ENCODE measurements around the gene CLDN1. TPM values are rescaled to one million over a fixed set of nuclear protein-coding genes. Genes with fewer than 3 reads are reported as not detected.

CLDN1 gene
- total and polyA plus RNA-seq, 2 of the 13 experiments (the other 11 are each of a cell fraction or from before 2014, with no cell fraction given), result 42.7 to 51.6 TPM

DNA sequence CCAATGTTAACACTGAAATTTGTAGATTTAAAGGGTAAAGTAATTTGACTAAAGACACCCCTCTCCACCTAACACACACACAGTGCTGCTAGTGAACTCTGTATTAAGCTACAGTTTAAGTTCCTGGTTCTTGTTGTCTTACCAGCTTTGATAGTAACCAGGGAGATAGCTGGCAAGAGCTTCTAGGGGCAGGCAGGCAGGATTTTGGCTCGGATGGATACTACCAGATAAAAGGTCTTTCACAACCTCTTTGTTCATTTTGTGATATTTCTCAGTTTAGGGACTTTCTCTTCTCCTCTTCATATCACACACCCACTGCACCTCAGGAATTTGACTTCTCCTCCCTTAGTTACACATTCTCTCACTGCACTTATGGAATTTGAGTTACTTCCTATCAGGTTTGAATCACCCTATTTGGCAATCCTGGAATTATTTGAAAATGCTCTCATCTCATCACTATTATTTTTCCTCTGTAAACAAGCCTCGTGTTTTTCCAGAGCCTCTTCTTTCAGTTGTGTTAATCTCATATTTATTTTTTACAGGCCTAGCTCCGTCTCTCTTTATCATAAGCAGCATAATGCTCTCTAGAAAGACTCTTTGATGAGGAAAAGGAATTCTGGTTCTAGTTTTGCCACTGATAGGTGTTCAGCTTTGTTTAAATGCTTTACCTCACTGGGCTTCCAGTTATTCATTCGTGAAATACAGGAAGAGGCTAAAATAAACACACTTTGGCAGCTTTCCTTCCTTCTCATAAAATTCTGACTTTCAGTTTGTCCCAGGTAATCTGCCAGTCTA lies 23.0 kb upstream of the CLDN1 start (continued):
- TF ChIP-seq, protein P1, sequence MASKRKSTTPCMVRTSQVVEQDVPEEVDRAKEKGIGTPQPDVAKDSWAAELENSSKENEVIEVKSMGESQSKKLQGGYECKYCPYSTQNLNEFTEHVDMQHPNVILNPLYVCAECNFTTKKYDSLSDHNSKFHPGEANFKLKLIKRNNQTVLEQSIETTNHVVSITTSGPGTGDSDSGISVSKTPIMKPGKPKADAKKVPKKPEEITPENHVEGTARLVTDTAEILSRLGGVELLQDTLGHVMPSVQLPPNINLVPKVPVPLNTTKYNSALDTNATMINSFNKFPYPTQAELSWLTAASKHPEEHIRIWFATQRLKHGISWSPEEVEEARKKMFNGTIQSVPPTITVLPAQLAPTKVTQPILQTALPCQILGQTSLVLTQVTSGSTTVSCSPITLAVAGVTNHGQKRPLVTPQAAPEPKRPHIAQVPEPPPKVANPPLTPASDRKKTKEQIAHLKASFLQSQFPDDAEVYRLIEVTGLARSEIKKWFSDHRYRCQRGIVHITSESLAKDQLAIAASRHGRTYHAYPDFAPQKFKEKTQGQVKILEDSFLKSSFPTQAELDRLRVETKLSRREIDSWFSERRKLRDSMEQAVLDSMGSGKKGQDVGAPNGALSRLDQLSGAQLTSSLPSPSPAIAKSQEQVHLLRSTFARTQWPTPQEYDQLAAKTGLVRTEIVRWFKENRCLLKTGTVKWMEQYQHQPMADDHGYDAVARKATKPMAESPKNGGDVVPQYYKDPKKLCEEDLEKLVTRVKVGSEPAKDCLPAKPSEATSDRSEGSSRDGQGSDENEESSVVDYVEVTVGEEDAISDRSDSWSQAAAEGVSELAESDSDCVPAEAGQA (IDR thresholded peaks at IDR 0.05; ENCODE audit: low read depth), result no peak
- TF ChIP-seq, protein P1 (CRISPR knock-in tag; IDR thresholded peaks at IDR 0.05; ENCODE audit: borderline replicate concordance), result no peak
- TF ChIP-seq ZSCAN29 (CRISPR knock-in tag; conservative IDR thresholded peaks at IDR 0.05) (no peak), ZNF749 (CRISPR knock-in tag; IDR thresholded peaks at IDR 0.05; ENCODE audit: borderline replicate concordance) (no peak), ELF3 (CRISPR knock-in tag; IDR thresholded peaks at IDR 0.05) (peak; percentile 51; the same call in 1 of the 2 replicates), FOSL1 (CRISPR knock-in tag; IDR thresholded peaks at IDR 0.05; ENCODE audit: borderline replicate concordance) (peak; percentile 60; the same call in 1 of the 2 replicates), ZNF782 (CRISPR knock-in tag; IDR thresholded peaks at IDR 0.05; ENCODE audit: borderline replicate concordance) (no peak), ZNF891 (CRISPR knock-in tag; IDR thresholded peaks at IDR 0.05) (no peak), GPN1 (CRISPR knock-in tag; IDR thresholded peaks at IDR 0.05; ENCODE audit: borderline replicate concordance) (no peak), ZIK1 (CRISPR knock-in tag; IDR thresholded peaks at IDR 0.05; ENCODE audit: borderline replicate concordance, low read depth) (no peak), ZFX (CRISPR knock-in tag; IDR thresholded peaks at IDR 0.05; ENCODE audit: low read depth) (no peak), ZNF761 (CRISPR knock-in tag; conservative IDR thresholded peaks at IDR 0.05) (no peak), HMG20A (CRISPR knock-in tag; IDR thresholded peaks at IDR 0.05; ENCODE audit: borderline replicate concordance) (peak; percentile 70; the same call in 1 of the 2 replicates), ZNF441 (CRISPR knock-in tag; IDR thresholded peaks at IDR 0.05; ENCODE audit: borderline replicate concordance) (no peak), ZNF382 (CRISPR knock-in tag; IDR thresholded peaks at IDR 0.05; ENCODE audit: borderline replicate concordance) (no peak), ELF1 (CRISPR knock-in tag; IDR thresholded peaks at IDR 0.05) (no peak)
- TF ChIP-seq, protein P2, sequence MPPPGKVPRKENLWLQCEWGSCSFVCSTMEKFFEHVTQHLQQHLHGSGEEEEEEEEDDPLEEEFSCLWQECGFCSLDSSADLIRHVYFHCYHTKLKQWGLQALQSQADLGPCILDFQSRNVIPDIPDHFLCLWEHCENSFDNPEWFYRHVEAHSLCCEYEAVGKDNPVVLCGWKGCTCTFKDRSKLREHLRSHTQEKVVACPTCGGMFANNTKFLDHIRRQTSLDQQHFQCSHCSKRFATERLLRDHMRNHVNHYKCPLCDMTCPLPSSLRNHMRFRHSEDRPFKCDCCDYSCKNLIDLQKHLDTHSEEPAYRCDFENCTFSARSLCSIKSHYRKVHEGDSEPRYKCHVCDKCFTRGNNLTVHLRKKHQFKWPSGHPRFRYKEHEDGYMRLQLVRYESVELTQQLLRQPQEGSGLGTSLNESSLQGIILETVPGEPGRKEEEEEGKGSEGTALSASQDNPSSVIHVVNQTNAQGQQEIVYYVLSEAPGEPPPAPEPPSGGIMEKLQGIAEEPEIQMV (CRISPR knock-in tag; IDR thresholded peaks at IDR 0.05; ENCODE audit: low read depth), result no peak
- TF ChIP-seq, protein P3, sequence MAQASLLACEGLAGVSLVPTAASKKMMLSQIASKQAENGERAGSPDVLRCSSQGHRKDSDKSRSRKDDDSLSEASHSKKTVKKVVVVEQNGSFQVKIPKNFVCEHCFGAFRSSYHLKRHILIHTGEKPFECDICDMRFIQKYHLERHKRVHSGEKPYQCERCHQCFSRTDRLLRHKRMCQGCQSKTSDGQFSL (CRISPR knock-in tag; IDR thresholded peaks at IDR 0.05), result no peak
- TF ChIP-seq, protein P4, sequence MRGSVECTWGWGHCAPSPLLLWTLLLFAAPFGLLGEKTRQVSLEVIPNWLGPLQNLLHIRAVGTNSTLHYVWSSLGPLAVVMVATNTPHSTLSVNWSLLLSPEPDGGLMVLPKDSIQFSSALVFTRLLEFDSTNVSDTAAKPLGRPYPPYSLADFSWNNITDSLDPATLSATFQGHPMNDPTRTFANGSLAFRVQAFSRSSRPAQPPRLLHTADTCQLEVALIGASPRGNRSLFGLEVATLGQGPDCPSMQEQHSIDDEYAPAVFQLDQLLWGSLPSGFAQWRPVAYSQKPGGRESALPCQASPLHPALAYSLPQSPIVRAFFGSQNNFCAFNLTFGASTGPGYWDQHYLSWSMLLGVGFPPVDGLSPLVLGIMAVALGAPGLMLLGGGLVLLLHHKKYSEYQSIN (CRISPR knock-in tag; IDR thresholded peaks at IDR 0.05; ENCODE audit: borderline replicate concordance), result no peak
- TF ChIP-seq, protein P5, sequence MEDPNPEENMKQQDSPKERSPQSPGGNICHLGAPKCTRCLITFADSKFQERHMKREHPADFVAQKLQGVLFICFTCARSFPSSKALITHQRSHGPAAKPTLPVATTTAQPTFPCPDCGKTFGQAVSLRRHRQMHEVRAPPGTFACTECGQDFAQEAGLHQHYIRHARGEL (CRISPR knock-in tag; IDR thresholded peaks at IDR 0.05), result no peak
